GM21619 (cell line): ENCODE results near the gene KDM4F.
"Not testable (repeated sequence)": the region's sequence is repeated elsewhere in the genome, so short reads cannot be mapped to it uniquely, and the experiment has no call there.

ENCODE experiments used
- ATAC-seq: cut with Tn5 transposase; IDR thresholded peaks from one replicate; pipeline ENCODE4 v1.9.1; 2021; ENCODE audit not compliant: unreplicated experiment

The KDM4F gene

DNA sequence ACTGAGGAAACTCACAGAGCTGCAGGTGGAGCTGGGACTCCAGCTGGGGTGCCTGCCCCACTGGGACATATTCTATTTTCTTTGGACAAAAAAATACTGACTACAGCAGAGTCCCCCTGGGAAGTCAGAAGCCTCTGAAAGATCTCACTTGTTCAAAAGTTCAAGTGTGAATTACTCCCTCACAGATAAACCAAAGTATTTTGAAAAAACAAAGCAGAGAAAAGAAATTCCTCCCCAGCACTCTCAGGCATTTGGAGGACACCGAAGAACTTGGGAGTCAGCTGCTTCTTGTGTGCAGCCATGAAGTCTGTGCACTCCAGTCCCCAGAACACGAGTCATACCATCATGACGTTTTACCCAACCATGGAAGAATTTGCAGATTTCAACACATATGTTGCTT, at the start of gene KDM4F:
KDM4F (plus strand) TSS at position 301 of the 400 bp plus-strand sequence.
- ATAC-seq = not testable (repeated sequence)

- ATAC-seq = no peak
These were observed 45.5 kb upstream of the KDM4F start for GRCh38 chr11:95003716-95004115.

DNA sequence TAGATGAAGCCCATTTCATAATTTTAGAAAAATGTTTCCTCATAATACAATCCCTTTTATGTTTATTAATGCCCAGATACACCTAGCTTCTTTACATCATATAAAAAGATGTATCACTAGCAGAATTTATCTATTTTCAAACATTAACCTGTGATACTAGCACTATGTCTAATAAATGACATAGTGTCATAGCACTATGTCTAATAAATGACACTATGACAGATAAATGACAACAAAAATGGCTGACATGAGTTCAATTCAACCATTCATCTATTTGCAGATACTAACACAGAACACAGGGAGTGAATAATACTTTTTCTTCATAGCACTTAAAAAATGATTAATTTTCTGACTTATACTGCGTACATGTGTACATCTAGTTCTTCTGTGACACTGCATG, 43.6 kb upstream of the KDM4F start:
- ATAC-seq = no peak

DNA sequence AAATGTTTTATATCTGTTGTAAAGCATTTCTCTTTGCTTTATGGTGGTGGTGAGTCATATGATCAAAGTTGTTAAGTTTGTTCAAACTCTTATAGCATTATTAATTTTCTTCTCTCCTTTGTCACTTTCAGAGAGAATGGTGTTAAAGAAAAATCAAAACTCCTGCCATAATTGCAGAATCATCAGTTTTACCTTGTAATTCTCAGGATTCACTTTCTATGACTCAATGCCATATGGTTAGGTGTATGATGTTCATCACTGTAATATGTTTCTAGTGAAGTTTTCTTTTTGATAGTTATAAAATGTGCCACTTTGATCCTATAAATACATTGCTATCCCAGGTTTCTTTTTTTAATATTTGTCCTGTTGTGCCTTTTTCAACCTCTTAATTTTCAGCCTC, 37.8 kb upstream of the KDM4F start:
- ATAC-seq = no peak

GRCh38 chr11:95014184-95014821, 34.9 kb upstream of the KDM4F start:
- no peak for ATAC-seq

- ATAC-seq = no peak
These were observed 33.1 kb upstream of the KDM4F start for GRCh38 chr11:95016139-95016538.

DNA sequence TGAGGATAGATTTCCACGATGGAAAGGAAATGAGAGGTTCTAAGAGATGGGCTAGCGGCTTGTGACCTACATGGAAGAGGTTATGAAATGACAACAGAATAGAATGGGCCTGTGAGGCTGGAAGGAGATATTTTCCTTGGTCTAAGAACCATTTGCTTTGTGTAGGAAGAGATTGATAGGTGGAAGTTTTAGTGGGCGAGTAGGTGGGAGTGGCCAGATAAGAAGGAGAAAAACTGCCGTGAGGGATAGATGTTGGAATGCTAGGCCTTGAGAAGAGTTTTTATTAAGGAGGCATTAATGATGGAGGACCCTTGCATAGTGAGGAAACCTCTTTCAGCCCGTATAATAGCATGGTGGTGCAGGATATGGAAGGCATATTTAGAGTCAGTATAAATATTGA, 27.8 kb upstream of the KDM4F start:
- ATAC-seq = not testable (repeated sequence)

GRCh38 chr11:95024958-95025357, 24.3 kb upstream of the KDM4F start, which contains the start of gene KDM4E:
KDM4E (plus strand) TSS chr11:95025258; CDS start chr11:95025558, 300 bp downstream.
- ATAC-seq = no peak

DNA sequence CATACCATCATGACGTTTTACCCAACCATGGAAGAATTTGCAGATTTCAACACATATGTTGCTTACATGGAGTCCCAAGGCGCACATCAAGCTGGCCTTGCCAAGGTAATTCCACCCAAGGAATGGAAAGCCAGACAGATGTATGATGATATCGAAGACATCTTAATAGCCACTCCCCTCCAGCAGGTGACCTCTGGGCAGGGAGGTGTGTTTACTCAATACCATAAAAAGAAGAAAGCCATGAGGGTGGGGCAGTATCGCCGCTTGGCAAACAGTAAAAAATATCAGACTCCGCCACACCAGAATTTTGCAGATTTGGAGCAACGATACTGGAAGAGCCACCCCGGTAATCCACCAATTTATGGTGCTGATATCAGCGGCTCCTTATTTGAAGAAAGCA, 23.6 kb upstream of the KDM4F start:
- not testable (repeated sequence) for ATAC-seq

- ATAC-seq = no peak
These were observed 20.9 kb upstream of the KDM4F start for GRCh38 chr11:95028357-95028756.

DNA sequence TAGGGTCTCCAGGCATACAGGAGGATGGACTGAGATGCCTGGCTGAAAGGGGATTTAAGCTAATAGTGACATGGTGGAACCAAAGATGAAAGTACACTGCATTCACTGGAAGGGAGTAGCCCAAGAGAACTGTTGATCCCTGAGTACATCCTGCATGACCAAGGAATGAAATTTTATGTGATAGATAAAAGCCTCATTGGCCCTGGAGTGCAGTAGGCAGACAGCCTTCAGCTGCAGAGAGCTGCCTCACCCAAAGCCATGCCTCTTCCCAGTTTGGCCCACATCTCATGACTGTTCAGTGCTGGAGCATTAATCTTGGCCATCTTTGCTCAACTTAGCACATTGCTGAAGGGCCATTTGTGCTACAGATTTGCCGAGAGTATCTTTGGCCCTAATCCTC, 16.2 kb upstream of the KDM4F start:
- ATAC-seq = no peak

DNA sequence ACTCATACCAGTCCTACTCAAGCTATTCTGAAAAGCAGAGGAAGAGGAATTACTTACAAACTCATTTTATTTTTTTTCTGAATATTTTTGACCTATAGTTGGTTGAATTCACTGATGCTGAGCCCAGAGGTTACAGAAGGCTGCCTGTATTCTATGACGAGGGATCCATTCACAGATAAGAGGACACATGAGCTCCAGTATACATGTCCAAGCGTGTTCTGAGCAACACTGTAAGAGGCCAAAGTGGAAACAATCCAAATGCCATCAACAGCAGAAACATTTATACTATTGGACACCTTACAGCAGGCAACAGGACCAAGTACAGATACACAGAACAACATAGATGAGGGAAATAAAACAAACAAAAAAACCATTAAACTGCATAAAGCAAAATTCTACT, 13.9 kb upstream of the KDM4F start:
- ATAC-seq = no peak

DNA sequence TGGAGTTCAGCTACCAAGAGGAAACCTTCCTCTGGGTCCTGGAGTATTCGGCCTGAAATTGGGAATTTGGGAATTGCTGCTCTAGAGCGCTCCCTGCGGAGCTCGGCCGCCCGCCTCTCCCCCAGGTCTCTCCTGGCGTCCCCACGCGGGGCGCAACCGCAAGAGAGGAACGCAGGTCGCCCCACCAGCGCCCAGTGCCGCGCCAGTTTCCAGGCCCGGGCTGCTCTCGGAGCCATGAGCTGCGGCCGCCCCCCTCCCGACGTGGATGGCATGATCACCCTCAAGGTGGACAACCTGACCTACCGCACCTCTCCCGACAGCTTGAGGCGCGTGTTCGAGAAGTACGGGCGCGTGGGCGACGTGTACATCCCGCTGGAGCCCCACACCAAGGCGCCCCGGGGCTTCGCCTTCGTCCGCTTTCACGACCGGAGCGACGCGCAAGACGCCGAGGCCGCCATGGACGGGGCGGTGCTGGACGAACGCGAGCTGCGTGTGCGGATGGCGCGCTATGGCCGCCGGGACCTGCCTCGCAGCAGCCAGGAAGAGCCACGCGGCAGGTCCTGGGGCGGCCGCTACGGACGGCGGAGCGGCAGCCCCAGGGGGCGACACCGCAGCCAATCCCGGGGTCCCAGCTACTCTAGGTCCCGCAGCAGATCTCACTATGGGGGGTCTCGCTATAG, 11.7 kb upstream of the KDM4F start:
- ATAC-seq = not testable (repeated sequence)

DNA sequence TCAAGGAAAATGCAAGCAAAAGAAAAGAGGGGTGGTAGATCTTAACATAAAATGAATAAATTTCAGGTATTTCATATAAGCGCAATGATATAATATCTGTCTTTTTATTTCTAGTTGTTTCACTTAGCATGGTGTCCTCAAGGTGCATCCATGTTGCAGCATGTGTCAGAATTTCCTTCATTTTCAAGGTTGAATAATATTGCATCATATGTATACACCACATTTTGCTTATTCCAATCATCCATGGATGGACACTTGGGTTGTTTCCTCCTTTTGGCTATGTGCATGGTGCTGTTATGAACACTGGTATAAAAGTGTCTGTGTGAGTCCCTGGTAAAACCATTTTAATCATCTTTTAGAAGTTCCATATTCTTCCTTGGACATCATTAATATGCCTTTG, 7.0 kb upstream of the KDM4F start:
- ATAC-seq = no peak

GRCh38 chr11:95042906-95043305, 6.3 kb upstream of the KDM4F start:
- no peak for ATAC-seq

DNA sequence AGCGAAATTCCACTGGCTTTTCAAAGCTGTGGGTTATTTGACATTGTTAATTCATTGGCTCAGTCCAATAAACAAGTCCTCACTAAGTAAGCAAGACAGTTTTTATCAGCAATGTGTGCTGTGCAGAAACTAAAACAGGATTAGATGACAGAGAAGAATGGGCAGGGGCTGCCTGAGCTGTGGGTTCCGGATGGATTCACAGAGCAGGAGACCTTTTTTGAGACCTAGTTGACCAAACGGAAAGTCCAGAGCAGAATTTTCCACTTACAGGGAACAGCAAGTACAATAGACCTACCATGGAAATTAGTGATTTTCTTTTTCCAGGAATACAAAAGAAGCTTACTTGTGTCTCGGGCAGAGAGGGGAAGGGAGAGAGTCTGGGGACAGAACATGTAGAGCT, 5.2 kb upstream of the KDM4F start:
- ATAC-seq = no peak

- ATAC-seq = no peak
These were observed 3.4 kb upstream of the KDM4F start for GRCh38 chr11:95045812-95046211.

GRCh38 chr11:95050595-95051202, 1.5 kb downstream of the KDM4F start:
- no peak for ATAC-seq

- ATAC-seq = no peak
These were observed 5.1 kb downstream of the KDM4F start for GRCh38 chr11:95054356-95054755.

DNA sequence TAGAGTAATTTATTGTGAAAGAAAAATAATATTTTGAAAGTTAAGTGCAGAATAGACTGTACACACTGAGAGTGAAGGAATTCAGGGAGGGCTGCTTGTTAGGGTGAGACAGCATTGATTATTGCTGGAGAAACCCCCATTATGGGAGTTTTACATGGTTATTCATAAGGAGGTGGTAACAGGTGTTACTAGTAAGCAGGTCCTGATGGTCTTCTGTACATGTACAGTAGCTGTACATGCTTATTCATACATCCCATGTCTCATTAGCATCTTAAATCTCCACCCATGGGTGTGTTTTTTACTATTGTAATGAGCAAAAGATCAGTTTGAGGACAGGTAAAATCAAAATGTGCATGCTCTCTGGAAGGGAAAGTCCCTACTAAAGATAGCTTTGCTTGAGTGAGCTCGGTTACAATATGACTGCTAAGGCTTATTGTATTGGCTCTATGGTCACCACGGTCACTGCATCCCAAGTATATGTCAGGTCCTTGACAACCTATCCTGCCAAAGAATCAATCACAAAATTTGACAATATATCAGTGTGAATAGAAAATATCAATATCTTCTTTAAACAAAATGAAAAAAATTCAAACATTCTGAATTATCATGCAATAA, 6.2 kb downstream of the KDM4F start:
- peak; percentile 93 for ATAC-seq

- no peak for ATAC-seq
These were observed 8.7 kb downstream of the KDM4F start for GRCh38 chr11:95057959-95058358.

DNA sequence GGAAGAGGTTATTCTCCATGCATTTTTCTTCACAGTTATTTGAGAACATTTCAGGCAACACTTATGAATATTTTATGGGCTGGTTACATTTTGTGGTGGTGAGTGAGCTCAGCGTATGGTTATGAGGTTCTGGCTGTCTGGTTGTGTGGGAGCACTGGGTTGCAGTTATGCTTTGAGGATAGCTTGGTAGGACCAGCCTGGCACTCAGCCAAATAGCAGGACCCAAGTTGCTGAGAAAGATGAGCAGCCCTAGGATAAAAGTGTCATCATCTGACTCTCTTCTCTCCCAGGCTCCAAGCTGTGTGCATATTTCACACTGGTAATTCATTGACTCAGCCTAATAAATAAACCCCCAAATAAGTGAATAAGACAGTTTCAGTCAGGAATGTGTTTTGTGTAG, 9.4 kb downstream of the KDM4F start:
- no peak for ATAC-seq
